ENCODE measurements around the gene CCDC28A. TPM values are rescaled to one million over a fixed set of nuclear protein-coding genes. Genes with fewer than 3 reads are reported as not detected.
"Not testable (repeated sequence)": the region's sequence is repeated elsewhere in the genome, so short reads cannot be mapped to it uniquely, and the experiment has no call there.

Gene CCDC28A
- 9.1 and 9.9 TPM in 2 replicates for total RNA-seq (2014; rRNA removed; shearing (Covaris generic))

GRCh38 chr6:138773177-138774091, at the start of gene CCDC28A:
Gene CCDC28A, plus strand, starts transcription at chr6:138773769. Its CDS starts 2,352 bp downstream, at chr6:138776121.
- Histone ChIP-seq H3K36me3 (replicated peaks; ENCODE audit: control insufficient read depth, insufficient read depth, low read length) (no peaks in the 10 kb centered on the region), H3K4me3 (ENCODE audit: insufficient read depth, low read depth, low read length) (peak within 1 kb of the TSS; percentile 65), H3K27me3 (ENCODE audit: control insufficient read depth, insufficient read depth, low read length) (no peaks in the 10 kb centered on the region)
- DNase-seq: peak; percentile 90

- Histone ChIP-seq H3K36me3 (replicated peaks; ENCODE audit: control insufficient read depth, insufficient read depth, low read length) (no peaks in the 10 kb centered on the region), H3K4me3 (ENCODE audit: insufficient read depth, low read depth, low read length) (no peak overlapping the region), H3K27me3 (ENCODE audit: control insufficient read depth, insufficient read depth, low read length) (no peaks in the 10 kb centered on the region)
- peak; percentile 21 for DNase-seq
Measured at GRCh38 chr6:138724015-138724414, 49.6 kb upstream of the CCDC28A start.

GRCh38 chr6:138726066-138726756, 47.4 kb upstream of the CCDC28A start:
- H3K36me3 ChIP-seq (replicated peaks; ENCODE audit: control insufficient read depth, insufficient read depth, low read length): no peaks in the 10 kb centered on the region
- DNase-seq: no peak
- H3K4me3 ChIP-seq (ENCODE audit: insufficient read depth, low read depth, low read length): no peak overlapping the region
- no peaks in the 10 kb centered on the region for H3K27me3 ChIP-seq (ENCODE audit: control insufficient read depth, insufficient read depth, low read length)

GRCh38 chr6:138726757-138727097, 46.8 kb upstream of the CCDC28A start:
- no peak overlapping the region for H3K4me3 ChIP-seq (ENCODE audit: insufficient read depth, low read depth, low read length)
- no peaks in the 10 kb centered on the region for H3K27me3 ChIP-seq (ENCODE audit: control insufficient read depth, insufficient read depth, low read length)
- no peak for DNase-seq
- no peaks in the 10 kb centered on the region for H3K36me3 ChIP-seq (replicated peaks; ENCODE audit: control insufficient read depth, insufficient read depth, low read length)

- H3K36me3 ChIP-seq (replicated peaks; ENCODE audit: control insufficient read depth, insufficient read depth, low read length): no peaks in the 10 kb centered on the region
- no peak overlapping the region for H3K4me3 ChIP-seq (ENCODE audit: insufficient read depth, low read depth, low read length)
- DNase-seq: no peak
- H3K27me3 ChIP-seq (ENCODE audit: control insufficient read depth, insufficient read depth, low read length): no peaks in the 10 kb centered on the region
Measured at GRCh38 chr6:138727182-138727581, 46.4 kb upstream of the CCDC28A start.

- DNase-seq: no peak
- no peaks in the 10 kb centered on the region for H3K27me3 ChIP-seq (ENCODE audit: control insufficient read depth, insufficient read depth, low read length)
- no peaks in the 10 kb centered on the region for H3K36me3 ChIP-seq (replicated peaks; ENCODE audit: control insufficient read depth, insufficient read depth, low read length)
- no peak overlapping the region for H3K4me3 ChIP-seq (ENCODE audit: insufficient read depth, low read depth, low read length)
Measured at GRCh38 chr6:138728662-138729061, 44.9 kb upstream of the CCDC28A start.

GRCh38 chr6:138730037-138730436, 43.5 kb upstream of the CCDC28A start:
- H3K27me3 ChIP-seq (ENCODE audit: control insufficient read depth, insufficient read depth, low read length); DNase-seq; H3K36me3 ChIP-seq (replicated peaks; ENCODE audit: control insufficient read depth, insufficient read depth, low read length); H3K4me3 ChIP-seq (ENCODE audit: insufficient read depth, low read depth, low read length): not testable (repeated sequence)

GRCh38 chr6:138734585-138734984, 39.0 kb upstream of the CCDC28A start:
- Histone ChIP-seq H3K36me3 (replicated peaks; ENCODE audit: control insufficient read depth, insufficient read depth, low read length) (no peaks in the 10 kb centered on the region), H3K4me3 (ENCODE audit: insufficient read depth, low read depth, low read length) (no peak overlapping the region), H3K27me3 (ENCODE audit: control insufficient read depth, insufficient read depth, low read length) (no peaks in the 10 kb centered on the region)
- DNase-seq: no peak

- Histone ChIP-seq H3K36me3 (replicated peaks; ENCODE audit: control insufficient read depth, insufficient read depth, low read length) (no peaks in the 10 kb centered on the region), H3K4me3 (ENCODE audit: insufficient read depth, low read depth, low read length) (no peak overlapping the region), H3K27me3 (ENCODE audit: control insufficient read depth, insufficient read depth, low read length) (no peaks in the 10 kb centered on the region)
- no peak for DNase-seq
Measured at GRCh38 chr6:138736640-138737039, 36.9 kb upstream of the CCDC28A start.

- peak; percentile 32 for DNase-seq
- Histone ChIP-seq H3K4me3 (ENCODE audit: insufficient read depth, low read depth, low read length) (no peak overlapping the region), H3K36me3 (replicated peaks; ENCODE audit: control insufficient read depth, insufficient read depth, low read length) (no peaks in the 10 kb centered on the region), H3K27me3 (ENCODE audit: control insufficient read depth, insufficient read depth, low read length) (no peaks in the 10 kb centered on the region)
Measured at GRCh38 chr6:138752017-138752416, 21.6 kb upstream of the CCDC28A start.

GRCh38 chr6:138757136-138757535, 16.4 kb upstream of the CCDC28A start:
- H3K4me3 ChIP-seq (ENCODE audit: insufficient read depth, low read depth, low read length): no peak overlapping the region
- no peaks in the 10 kb centered on the region for H3K27me3 ChIP-seq (ENCODE audit: control insufficient read depth, insufficient read depth, low read length)
- no peaks in the 10 kb centered on the region for H3K36me3 ChIP-seq (replicated peaks; ENCODE audit: control insufficient read depth, insufficient read depth, low read length)
- DNase-seq: no peak

- Histone ChIP-seq H3K36me3 (replicated peaks; ENCODE audit: control insufficient read depth, insufficient read depth, low read length) (no peaks in the 10 kb centered on the region), H3K4me3 (ENCODE audit: insufficient read depth, low read depth, low read length) (no peak overlapping the region), H3K27me3 (ENCODE audit: control insufficient read depth, insufficient read depth, low read length) (no peaks in the 10 kb centered on the region)
- peak; percentile 15 for DNase-seq
Measured at GRCh38 chr6:138765896-138766655, 7.5 kb upstream of the CCDC28A start.

GRCh38 chr6:138769102-138769676, 4.4 kb upstream of the CCDC28A start:
- H3K4me3 ChIP-seq (ENCODE audit: insufficient read depth, low read depth, low read length): no peak overlapping the region
- H3K36me3 ChIP-seq (replicated peaks; ENCODE audit: control insufficient read depth, insufficient read depth, low read length): no peaks in the 10 kb centered on the region
- H3K27me3 ChIP-seq (ENCODE audit: control insufficient read depth, insufficient read depth, low read length): no peaks in the 10 kb centered on the region
- DNase-seq: no peak

GRCh38 chr6:138772596-138773176, 883 bp upstream of the CCDC28A start:
- DNase-seq: no peak
- Histone ChIP-seq H3K27me3 (ENCODE audit: control insufficient read depth, insufficient read depth, low read length) (no peaks in the 10 kb centered on the region), H3K36me3 (replicated peaks; ENCODE audit: control insufficient read depth, insufficient read depth, low read length) (no peaks in the 10 kb centered on the region), H3K4me3 (ENCODE audit: insufficient read depth, low read depth, low read length) (peak overlapping the region; percentile 65)
